IPS-20b (cell line): Measurements from ENCODE around the gene SYNGR1.

Source experiments
- H3K27ac ChIP-seq: one replicate; pipeline ENCODE4 v1.5.1; 2013; ENCODE audit warnings: low read length
- H3K27me3 ChIP-seq: 2 replicates; pipeline ENCODE4 v1.6.1; 2013; ENCODE audit warnings: mild to moderate bottlenecking, low read length, inconsistent platforms; ENCODE audit not compliant: insufficient read depth
- H3K36me3 ChIP-seq: 2 replicates; pipeline ENCODE4 v1.6.1; 2013; ENCODE audit warnings: low read depth, mild to moderate bottlenecking, inconsistent platforms, low read length, moderate library complexity; ENCODE audit not compliant: insufficient read depth
- H3K4me1 ChIP-seq: 2 replicates; pipeline ENCODE4 v1.6.1; 2013; ENCODE audit warnings: mild to moderate bottlenecking, control low read depth, inconsistent platforms, low read length, moderate library complexity; ENCODE audit not compliant: insufficient read depth
- H3K4me3 ChIP-seq: 2 replicates; pipeline ENCODE4 v1.5.1; 2013; ENCODE audit warnings: mild to moderate bottlenecking, low read length, inconsistent platforms
- H3K9ac ChIP-seq: 2 replicates; pipeline ENCODE4 v1.6.1; 2013; ENCODE audit warnings: low read depth, mild to moderate bottlenecking, inconsistent platforms, low read length, moderate library complexity
- H3K9me3 ChIP-seq: 2 replicates; pipeline ENCODE4 v1.6.1; 2013; ENCODE audit warnings: mild to moderate bottlenecking, low read depth, low read length, inconsistent platforms; ENCODE audit not compliant: insufficient read depth

SYNGR1 gene

GRCh38 chr22:39341179-39341578 is 8.6 kb upstream of the SYNGR1 start:
- Histone ChIP-seq H3K36me3 (no peaks in the 10 kb centered on the region), H3K27ac (no peak overlapping the region), H3K9ac (no peak overlapping the region), H3K4me3 (no peak overlapping the region), H3K9me3 (no peaks in the 10 kb centered on the region), H3K27me3 (peaks cover 7% of the 10 kb centered on the region; the same call in 1 of the 2 replicates), H3K4me1 (0 out of 2 replicates have a peak, but pooled peaks cover 3% of the 10 kb centered on the region)

GRCh38 chr22:39343259-39344045 is 6.3 kb upstream of the SYNGR1 start:
- Histone ChIP-seq H3K4me1 (0 out of 2 replicates have a peak, but pooled peaks cover 3% of the 10 kb centered on the region), H3K27ac (no peak overlapping the region), H3K4me3 (no peak overlapping the region), H3K36me3 (no peaks in the 10 kb centered on the region), H3K9me3 (no peaks in the 10 kb centered on the region), H3K27me3 (peaks cover 7% of the 10 kb centered on the region; the same call in 1 of the 2 replicates), H3K9ac (no peak overlapping the region)

GRCh38 chr22:39344046-39344390 is 5.8 kb upstream of the SYNGR1 start:
- no peak overlapping the region for H3K4me3 ChIP-seq
- no peaks in the 10 kb centered on the region for H3K9me3 ChIP-seq
- no peaks in the 10 kb centered on the region for H3K36me3 ChIP-seq
- no peak overlapping the region for H3K9ac ChIP-seq
- peaks cover 5% of the 10 kb centered on the region; the same call in 1 of the 2 replicates for H3K4me1 ChIP-seq
- no peak overlapping the region for H3K27ac ChIP-seq
- peaks cover 10% of the 10 kb centered on the region; the same call in 1 of the 2 replicates for H3K27me3 ChIP-seq

- peaks cover 15% of the 10 kb centered on the region; the same call in 1 of the 2 replicates for H3K27me3 ChIP-seq
- H3K9me3 ChIP-seq: no peaks in the 10 kb centered on the region
- H3K27ac ChIP-seq: no peak overlapping the region
- no peak overlapping the region for H3K9ac ChIP-seq
- H3K36me3 ChIP-seq: no peaks in the 10 kb centered on the region
- no peak overlapping the region for H3K4me3 ChIP-seq
- H3K4me1 ChIP-seq: peaks cover 8% of the 10 kb centered on the region; the same call in 1 of the 2 replicates
Measured at GRCh38 chr22:39345231-39345630, 4.6 kb upstream of the SYNGR1 start.

- Histone ChIP-seq H3K9me3 (no peaks in the 10 kb centered on the region), H3K27ac (no peak overlapping the region), H3K9ac (peak overlapping the region; percentile 80; the same call in 1 of the 2 replicates), H3K4me1 (peaks cover 24% of the 10 kb centered on the region), H3K4me3 (peak overlapping the region; percentile 80), H3K36me3 (no peaks in the 10 kb centered on the region), H3K27me3 (peaks cover 24% of the 10 kb centered on the region)
Measured at GRCh38 chr22:39348909-39349505, 784 bp upstream of the SYNGR1 start.

GRCh38 chr22:39349506-39349966 is 255 bp upstream of the SYNGR1 start:
- Histone ChIP-seq H3K9ac (peak overlapping the region; percentile 80; the same call in 1 of the 2 replicates), H3K27ac (no peak overlapping the region), H3K4me3 (peak overlapping the region; percentile 80), H3K9me3 (no peaks in the 10 kb centered on the region), H3K27me3 (peaks cover 18% of the 10 kb centered on the region), H3K36me3 (no peaks in the 10 kb centered on the region), H3K4me1 (peaks cover 24% of the 10 kb centered on the region)

GRCh38 chr22:39350757-39351688 is 1.2 kb downstream of the SYNGR1 start:
- Histone ChIP-seq H3K4me3 (peak overlapping the region; percentile 67), H3K9ac (peak overlapping the region; percentile 70; the same call in 1 of the 2 replicates), H3K27ac (no peak overlapping the region), H3K4me1 (peaks cover 24% of the 10 kb centered on the region), H3K9me3 (no peaks in the 10 kb centered on the region), H3K36me3 (no peaks in the 10 kb centered on the region), H3K27me3 (peaks cover 17% of the 10 kb centered on the region)

GRCh38 chr22:39351689-39352214 is 2.0 kb downstream of the SYNGR1 start:
- peaks cover 24% of the 10 kb centered on the region for H3K4me1 ChIP-seq
- no peaks in the 10 kb centered on the region for H3K9me3 ChIP-seq
- H3K27me3 ChIP-seq: peaks cover 17% of the 10 kb centered on the region
- H3K9ac ChIP-seq: no peak overlapping the region; the same call in 1 of the 2 replicates
- H3K27ac ChIP-seq: no peak overlapping the region
- no peaks in the 10 kb centered on the region for H3K36me3 ChIP-seq
- peak overlapping the region; percentile 10; the same call in 1 of the 2 replicates for H3K4me3 ChIP-seq

GRCh38 chr22:39352306-39352891 is 2.6 kb downstream of the SYNGR1 start:
- Histone ChIP-seq H3K27me3 (peaks cover 17% of the 10 kb centered on the region), H3K4me1 (peaks cover 24% of the 10 kb centered on the region), H3K9me3 (no peaks in the 10 kb centered on the region), H3K36me3 (no peaks in the 10 kb centered on the region), H3K4me3 (no peak overlapping the region), H3K9ac (no peak overlapping the region; the same call in 1 of the 2 replicates), H3K27ac (no peak overlapping the region)

GRCh38 chr22:39353346-39353745 is 3.6 kb downstream of the SYNGR1 start:
- Histone ChIP-seq H3K27me3 (peaks cover 17% of the 10 kb centered on the region), H3K9me3 (no peaks in the 10 kb centered on the region), H3K9ac (no peak overlapping the region), H3K4me1 (peaks cover 24% of the 10 kb centered on the region), H3K4me3 (no peak overlapping the region), H3K36me3 (no peaks in the 10 kb centered on the region), H3K27ac (no peak overlapping the region)

- Histone ChIP-seq H3K9ac (no peak overlapping the region), H3K27me3 (peaks cover 11% of the 10 kb centered on the region), H3K36me3 (no peaks in the 10 kb centered on the region), H3K4me1 (peaks cover 19% of the 10 kb centered on the region), H3K9me3 (no peaks in the 10 kb centered on the region), H3K27ac (no peak overlapping the region), H3K4me3 (no peak overlapping the region)
Measured at GRCh38 chr22:39355080-39355479, 5.3 kb downstream of the SYNGR1 start.
